ENCODE data around the gene AP3D1. TPM values are rescaled to one million over a fixed set of nuclear protein-coding genes. Genes with fewer than 3 reads are reported as not detected.
"Not testable (repeated sequence)": the region's sequence is repeated elsewhere in the genome, so short reads cannot be mapped to it uniquely, and the experiment has no call there.

The AP3D1 gene
- total RNA-seq, 1 experiment from 2014 or later = 69.3 TPM

GRCh38 chr19:2135474-2136402, 15.6 kb downstream of the AP3D1 start:
- in situ Hi-C loops (cut with HindIII; ENCODE audit: low pct_unique_long_range_greater_than_20kb, low sequenced_read_pairs) = no loop called here
- no peak for DNase-seq (ENCODE audit: low read depth)

DNA sequence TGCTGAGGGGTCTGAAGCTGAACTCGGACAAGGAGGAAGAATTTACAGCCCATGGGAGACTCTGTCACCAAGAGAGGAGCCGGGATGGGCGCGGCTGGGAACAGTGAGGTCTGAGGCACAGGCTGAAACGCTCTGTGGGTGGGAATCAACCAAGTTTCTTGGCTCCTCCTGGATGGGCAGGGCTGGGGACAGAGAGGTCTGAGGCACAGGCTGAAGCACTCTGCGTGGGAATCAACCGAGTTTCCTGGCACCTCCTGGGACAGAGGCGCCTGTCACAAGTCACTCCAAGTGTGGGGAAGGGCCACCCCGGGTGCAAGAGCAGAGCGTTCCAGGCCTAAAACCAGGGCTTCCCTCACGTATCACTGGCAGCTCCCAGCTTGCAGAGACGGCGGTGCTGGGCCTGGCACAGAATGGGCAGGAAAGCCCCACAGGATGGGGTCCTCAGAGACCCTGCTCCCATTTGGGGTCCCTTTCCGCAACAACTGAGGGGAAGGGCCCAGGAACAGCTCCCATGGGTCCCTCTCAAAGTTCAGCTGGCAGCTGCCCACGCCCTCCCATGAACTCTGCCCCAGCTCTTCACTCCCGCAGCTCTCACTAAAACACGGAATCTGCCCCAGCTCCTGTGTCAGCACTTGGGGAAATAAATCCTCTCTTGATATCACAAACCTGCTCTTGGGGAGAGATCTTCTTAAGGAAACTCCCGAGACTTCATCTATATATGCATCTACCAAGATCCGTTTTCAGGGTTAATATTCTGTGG, 18.5 kb downstream of the AP3D1 start:
- no peak for DNase-seq (ENCODE audit: low read depth)
- in situ Hi-C loops (cut with HindIII; ENCODE audit: low pct_unique_long_range_greater_than_20kb, low sequenced_read_pairs) = no loop called here

GRCh38 chr19:2132191-2132590, 19.2 kb downstream of the AP3D1 start:
- in situ Hi-C loops (cut with HindIII; ENCODE audit: low pct_unique_long_range_greater_than_20kb, low sequenced_read_pairs) = no loop called here
- DNase-seq (ENCODE audit: low read depth) = no peak

GRCh38 chr19:2131012-2131975, 20.1 kb downstream of the AP3D1 start:
- in situ Hi-C loops (cut with HindIII; ENCODE audit: low pct_unique_long_range_greater_than_20kb, low sequenced_read_pairs); DNase-seq (ENCODE audit: low read depth): not testable (repeated sequence)

- in situ Hi-C loops (cut with HindIII; ENCODE audit: low pct_unique_long_range_greater_than_20kb, low sequenced_read_pairs) = no loop called here
- DNase-seq (ENCODE audit: low read depth) = no peak
These were observed 21.2 kb downstream of the AP3D1 start for GRCh38 chr19:2129892-2130770.

GRCh38 chr19:2129486-2129885, 21.9 kb downstream of the AP3D1 start:
- in situ Hi-C loops (cut with HindIII; ENCODE audit: low pct_unique_long_range_greater_than_20kb, low sequenced_read_pairs) = no loop called here
- no peak for DNase-seq (ENCODE audit: low read depth)

DNA sequence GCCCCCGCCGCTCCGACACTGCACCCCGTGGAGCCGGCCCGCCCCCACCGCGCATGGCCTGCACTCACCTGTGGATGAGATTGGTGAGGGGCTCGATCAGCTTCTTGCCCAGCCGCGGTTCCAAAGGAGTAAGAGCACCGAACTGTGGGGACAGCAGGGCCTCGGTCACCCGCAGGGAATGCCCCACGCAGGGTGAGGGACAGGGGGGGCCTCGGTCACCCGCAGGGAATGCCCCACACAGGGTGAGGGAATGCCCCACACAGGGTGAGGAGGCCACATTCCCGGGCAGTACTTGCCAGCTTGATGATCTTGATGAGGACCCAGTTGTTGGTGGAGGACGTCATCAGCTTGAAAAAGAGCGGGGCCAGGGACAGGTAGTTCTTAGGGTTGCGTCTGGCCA, 22.3 kb downstream of the AP3D1 start:
- in situ Hi-C loops (cut with HindIII; ENCODE audit: low pct_unique_long_range_greater_than_20kb, low sequenced_read_pairs) = no loop called here
- DNase-seq (ENCODE audit: low read depth) = no peak

DNA sequence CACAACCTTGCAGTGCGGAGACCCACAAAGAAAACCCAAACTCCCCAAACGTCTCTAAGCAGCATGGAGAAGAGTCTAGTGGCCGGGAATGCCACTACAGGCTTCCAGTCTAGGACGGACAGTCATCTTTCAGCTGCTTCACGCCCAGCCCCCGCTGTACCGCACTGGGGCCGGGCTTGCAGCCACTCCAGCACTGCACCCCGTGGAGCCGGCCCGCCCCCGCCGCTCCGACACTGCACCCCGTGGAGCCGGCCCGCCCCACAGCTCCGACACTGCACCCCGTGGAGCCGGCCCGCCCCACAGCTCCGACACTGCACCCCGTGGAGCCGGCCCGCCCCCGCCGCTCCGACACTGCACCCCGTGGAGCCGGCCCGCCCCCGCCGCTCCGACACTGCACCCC, 23.1 kb downstream of the AP3D1 start:
- DNase-seq (ENCODE audit: low read depth); in situ Hi-C loops (cut with HindIII; ENCODE audit: low pct_unique_long_range_greater_than_20kb, low sequenced_read_pairs): not testable (repeated sequence)

GRCh38 chr19:2127758-2128157, 23.6 kb downstream of the AP3D1 start:
- in situ Hi-C loops (cut with HindIII; ENCODE audit: low pct_unique_long_range_greater_than_20kb, low sequenced_read_pairs) = no loop called here
- DNase-seq (ENCODE audit: low read depth) = no peak

DNA sequence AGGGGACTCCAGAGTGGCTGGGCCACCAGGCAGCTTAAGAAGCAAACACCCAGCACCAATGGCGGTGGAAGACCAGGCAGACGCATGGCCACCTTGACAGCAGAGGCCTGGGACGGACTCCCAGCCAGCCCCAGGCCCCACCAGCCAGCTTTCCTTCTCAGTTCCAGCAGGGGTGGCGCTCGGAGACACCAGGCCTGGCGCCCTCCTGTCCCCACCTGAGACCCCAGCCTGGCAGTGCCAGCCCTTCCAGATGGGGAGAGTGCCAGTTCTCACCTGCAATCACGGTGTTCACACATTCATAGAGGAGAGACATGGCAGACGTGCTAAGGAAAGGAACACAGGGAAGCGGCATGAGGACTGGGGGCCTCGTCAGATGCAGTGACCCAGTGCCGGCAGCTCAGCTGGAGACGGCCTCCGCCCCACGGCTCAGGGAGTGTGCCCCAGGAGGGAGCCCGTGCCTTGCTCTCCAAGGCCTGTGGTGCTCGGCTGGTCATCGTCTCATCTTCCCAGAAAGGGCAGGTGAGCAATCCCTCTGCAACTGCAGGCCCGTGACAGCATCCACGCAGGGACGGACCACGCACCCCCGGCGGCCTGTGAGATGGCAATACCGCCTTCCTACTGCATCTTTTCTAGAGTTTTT, 24.4 kb downstream of the AP3D1 start:
- no peak for DNase-seq (ENCODE audit: low read depth)
- in situ Hi-C loops (cut with HindIII; ENCODE audit: low pct_unique_long_range_greater_than_20kb, low sequenced_read_pairs) = no loop called here

DNA sequence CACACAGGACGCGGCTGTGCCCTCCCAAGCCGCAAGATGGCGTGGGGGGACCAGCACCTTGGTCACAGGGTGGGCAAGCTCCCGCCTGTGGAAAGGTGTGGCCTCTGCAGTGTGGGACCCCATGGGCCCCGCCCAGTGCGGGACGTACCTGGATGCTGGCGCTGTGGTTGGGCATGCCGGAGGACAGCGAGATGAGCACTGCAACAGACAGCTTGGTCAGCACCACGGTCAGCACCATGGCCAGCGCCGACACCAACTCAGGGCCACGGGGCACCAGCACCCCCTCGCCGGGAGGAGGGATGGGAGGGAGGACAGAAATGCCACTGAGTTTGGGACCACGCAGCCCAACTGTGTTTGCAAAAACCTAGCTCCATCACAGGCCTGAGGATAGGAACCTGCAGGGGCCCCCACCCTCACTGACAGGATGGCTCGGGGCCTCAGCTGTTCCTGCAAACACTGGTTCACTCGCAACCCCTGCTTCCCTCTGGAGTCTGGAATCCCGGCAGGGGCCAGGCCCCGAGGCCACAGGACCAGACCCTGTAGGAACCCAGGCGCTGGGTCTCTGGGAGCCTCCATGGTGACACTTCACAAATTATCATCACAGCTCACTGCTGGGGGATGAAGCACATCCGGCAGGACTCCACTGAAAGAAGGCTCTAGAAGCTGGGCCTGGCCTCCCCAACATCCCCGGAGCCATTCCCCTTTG, 27.5 kb downstream of the AP3D1 start:
- in situ Hi-C loops (cut with HindIII; ENCODE audit: low pct_unique_long_range_greater_than_20kb, low sequenced_read_pairs) = no loop called here
- peak; percentile 8 for DNase-seq (ENCODE audit: low read depth)

DNA sequence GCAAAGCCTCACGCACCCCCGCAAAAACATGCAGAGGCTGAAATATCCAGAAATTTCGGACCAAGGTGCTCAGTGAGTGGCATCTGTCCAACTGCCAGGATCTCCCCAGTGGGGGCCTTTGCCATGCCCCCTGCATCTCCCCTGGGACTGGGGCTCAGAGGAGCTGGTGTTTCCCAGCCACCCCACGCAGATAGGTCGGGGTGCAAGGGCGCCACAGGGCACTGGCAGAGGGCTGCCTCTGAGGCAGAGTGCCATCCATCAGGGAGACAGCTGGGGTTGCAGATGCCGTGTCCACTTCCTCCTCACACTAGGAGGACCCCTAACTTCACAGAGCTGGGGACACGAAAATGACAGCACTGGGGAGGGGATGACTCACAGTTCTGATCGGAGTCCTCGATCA, 28.4 kb downstream of the AP3D1 start:
- DNase-seq (ENCODE audit: low read depth) = no peak
- in situ Hi-C loops (cut with HindIII; ENCODE audit: low pct_unique_long_range_greater_than_20kb, low sequenced_read_pairs) = no loop called here

DNA sequence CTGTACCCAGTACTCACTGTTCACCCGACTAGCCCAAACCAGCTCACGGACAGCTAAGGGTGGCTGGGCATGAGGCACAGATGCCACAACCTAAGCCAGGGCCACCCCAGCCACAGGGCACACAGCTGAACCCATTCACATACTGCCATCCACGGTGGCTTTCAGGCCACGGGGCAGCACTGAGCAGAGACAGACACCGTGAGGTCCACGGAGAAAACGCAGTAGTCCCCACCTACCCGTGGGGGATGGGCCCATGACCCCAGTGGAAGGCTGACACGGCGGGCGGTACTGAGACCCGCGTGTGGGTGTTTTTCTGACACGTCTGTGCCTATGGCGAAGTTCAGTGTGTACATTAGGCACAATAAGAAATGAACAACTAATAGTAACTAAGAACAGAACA, 29.1 kb downstream of the AP3D1 start:
- in situ Hi-C loops (cut with HindIII; ENCODE audit: low pct_unique_long_range_greater_than_20kb, low sequenced_read_pairs) = no loop called here
- no peak for DNase-seq (ENCODE audit: low read depth)

DNA sequence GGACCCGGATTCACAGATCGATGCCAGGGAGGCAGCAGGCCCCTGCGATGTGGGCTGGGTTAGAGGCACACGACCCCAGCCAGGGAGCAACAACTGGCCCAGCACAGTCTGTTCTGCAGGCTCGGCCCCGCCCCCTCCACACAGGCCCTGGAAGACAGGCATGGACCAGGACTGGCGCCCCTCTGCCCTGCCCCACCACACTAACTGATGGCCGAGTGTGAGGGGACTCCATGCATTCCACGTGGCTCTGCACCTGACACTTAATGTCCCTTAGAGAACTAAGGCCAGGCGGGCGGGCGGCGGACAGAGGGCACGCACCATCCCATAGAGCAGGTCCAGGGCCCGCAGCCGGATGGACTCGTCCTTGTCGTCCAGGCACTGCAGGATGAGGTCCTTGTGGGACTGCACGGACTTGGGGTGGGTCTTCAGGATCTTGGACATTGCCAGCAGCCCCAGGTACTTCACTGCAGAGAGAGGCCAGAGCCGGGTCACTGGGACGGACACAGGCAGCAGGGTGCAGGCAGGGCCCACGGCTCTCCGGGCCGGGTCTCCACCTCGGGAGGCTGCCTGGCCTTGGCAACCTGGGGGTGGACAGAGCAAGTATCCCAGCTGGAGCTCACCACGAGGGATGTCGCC, 29.8 kb downstream of the AP3D1 start:
- no peak for DNase-seq (ENCODE audit: low read depth)
- in situ Hi-C loops (cut with HindIII; ENCODE audit: low pct_unique_long_range_greater_than_20kb, low sequenced_read_pairs) = no loop called here

DNA sequence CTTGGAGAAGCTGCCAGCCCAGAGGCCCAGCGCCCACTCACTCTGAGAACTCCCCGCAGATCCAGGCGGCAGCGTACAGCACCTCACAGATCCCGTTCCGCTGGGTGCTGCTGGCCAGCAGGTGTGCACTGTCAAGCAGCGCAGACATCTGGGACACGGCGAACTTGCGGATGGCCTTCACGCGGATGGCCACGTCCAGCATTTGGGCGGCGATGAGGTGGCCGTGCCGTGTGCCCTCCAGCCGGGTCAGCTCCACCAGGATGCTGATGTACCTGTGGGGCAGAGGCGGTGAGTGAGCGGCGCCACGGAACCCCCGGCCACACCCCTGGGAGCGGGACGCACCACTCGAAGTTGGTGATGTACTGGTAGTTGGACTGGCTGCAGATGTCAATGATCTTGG, 30.5 kb downstream of the AP3D1 start:
- DNase-seq (ENCODE audit: low read depth) = no peak
- in situ Hi-C loops (cut with HindIII; ENCODE audit: low pct_unique_long_range_greater_than_20kb, low sequenced_read_pairs) = no loop called here
